BLaER1 (cell line): ENCODE results near the gene AGPAT3.
A peak's percentile ranks its signal among the peaks of the same experiment; 100 is the strongest.

Experiments used
- H3K27ac ChIP-seq: shearing (Covaris generic); formaldehyde crosslinking; 2 replicates; pipeline ENCODE4 v1.8.1; 2022
- H3K27me3 ChIP-seq: shearing (Covaris generic); formaldehyde crosslinking; 2 replicates; pipeline ENCODE4 v1.8.1; 2022
- H3K36me3 ChIP-seq: shearing (Covaris generic); formaldehyde crosslinking; 2 replicates; pipeline ENCODE4 v1.8.1; 2022
- H3K4me1 ChIP-seq: shearing (Covaris generic); formaldehyde crosslinking; 2 replicates; pipeline ENCODE4 v1.8.1; 2022
- H3K4me2 ChIP-seq: shearing (Covaris generic); formaldehyde crosslinking; 2 replicates; pipeline ENCODE4 v1.8.1; 2022
- H3K4me3 ChIP-seq: shearing (Covaris generic); formaldehyde crosslinking; 2 replicates; pipeline ENCODE4 v1.8.1; 2022
- H3K9ac ChIP-seq: shearing (Covaris generic); formaldehyde crosslinking; 2 replicates; pipeline ENCODE4 v1.8.1; 2022
- H3K9me3 ChIP-seq: shearing (Covaris generic); formaldehyde crosslinking; 2 replicates; pipeline ENCODE4 v1.8.1; 2022
- H4K20me1 ChIP-seq: shearing (Covaris generic); formaldehyde crosslinking; 2 replicates; pipeline ENCODE4 v1.8.1; 2022
- Cebpa-rat ChIP-seq: shearing (Covaris generic); IDR thresholded peaks from 2 replicates; pipeline ENCODE4 v1.8.1; 2022

AGPAT3 gene

DNA sequence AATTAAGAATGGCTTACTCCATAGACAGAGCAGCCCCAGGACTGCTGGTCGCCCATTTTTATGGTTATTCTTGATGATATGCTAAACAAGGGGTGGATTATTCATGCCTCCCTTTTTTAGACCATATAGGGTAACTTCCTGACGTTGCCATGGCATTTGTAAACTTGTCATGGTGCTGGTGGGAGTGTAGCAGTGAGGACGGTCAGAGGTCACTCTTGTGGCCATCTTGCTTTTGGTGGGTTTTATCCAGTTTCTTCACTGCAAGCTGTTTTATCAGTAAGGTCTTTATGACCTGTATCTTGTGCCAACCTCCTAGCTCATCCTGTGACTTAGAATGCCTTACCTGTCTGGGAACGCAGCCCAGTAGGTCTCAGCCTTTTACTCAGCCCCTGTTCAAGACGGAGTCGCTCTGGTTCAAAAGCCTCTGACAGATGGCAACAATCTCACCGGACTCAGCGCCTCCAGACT is 5.2 kb upstream of the AGPAT3 start:
- Histone ChIP-seq H3K27ac (no peak overlapping the region), H3K4me2 (no peak overlapping the region), H3K9me3 (no peaks in the 10 kb centered on the region)

DNA sequence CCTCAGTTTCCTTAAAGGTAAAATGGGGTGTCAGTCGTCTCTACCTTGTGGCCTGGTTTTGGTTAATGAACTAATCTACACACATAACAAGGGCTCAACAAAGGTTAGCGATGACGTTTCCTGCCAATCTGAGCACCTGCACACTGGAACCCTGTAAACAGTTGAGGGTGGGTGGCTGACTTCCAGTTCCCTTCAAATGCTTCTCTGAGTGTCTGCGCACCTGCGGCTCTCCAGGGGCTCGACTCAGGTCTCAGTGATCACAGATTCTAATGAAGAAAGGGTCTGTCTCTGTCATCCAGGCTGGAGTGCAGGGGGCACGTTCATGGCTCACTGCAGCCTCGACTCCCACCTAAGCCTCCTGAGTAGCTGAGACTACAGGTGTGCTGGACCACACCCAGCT is 3.3 kb upstream of the AGPAT3 start:
- no peak overlapping the region for H3K9ac ChIP-seq

More for the DNA sequence above, 5.2 kb upstream of the AGPAT3 start:
- H3K36me3 ChIP-seq, result no peaks in the 10 kb centered on the region
- H4K20me1 ChIP-seq, result no peaks in the 10 kb centered on the region
- no peak overlapping the region for H3K9ac ChIP-seq
- H3K4me1 ChIP-seq, result peaks cover 14% of the 10 kb centered on the region
- TF ChIP-seq Cebpa-rat, result no peak
- H3K27me3 ChIP-seq, result peaks cover 33% of the 10 kb centered on the region
- no peak overlapping the region for H3K4me3 ChIP-seq

DNA sequence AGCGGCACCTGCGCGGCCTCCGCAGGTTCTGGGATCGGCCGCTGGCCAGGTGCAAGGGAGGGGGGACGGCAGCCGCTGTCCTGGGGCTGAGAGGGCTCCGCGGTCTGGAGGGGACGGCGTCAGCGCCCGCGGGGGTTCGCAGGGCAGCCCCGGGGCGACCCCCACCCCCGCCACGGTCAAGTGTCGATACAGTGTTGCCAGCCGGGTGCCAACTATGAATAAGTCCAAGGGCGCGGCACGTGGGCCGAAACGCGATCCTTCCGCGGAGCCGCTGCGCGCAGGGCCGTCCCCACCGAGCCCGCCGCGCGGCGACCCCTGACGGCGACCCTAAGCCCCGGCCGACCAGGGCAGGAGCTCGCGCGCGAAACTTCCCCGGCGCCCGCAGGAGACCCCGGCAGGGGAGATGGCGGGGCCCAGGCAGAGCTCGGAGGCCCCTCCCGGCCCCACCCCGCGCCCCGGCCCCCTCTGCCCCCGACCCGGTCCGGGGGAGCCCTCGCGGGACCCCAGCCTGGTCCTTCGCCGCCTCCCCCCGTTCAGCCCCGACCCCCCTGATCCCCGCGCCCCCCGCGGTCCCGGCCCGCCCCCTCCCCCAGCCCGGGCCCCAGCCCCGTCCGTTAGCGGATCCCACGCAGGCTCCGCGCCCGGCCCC is 586 bp upstream of the AGPAT3 start:
- Histone ChIP-seq H3K4me1 (peaks cover 26% of the 10 kb centered on the region), H4K20me1 (peaks cover 31% of the 10 kb centered on the region), H3K9me3 (no peaks in the 10 kb centered on the region), H3K4me2 (peak overlapping the region; percentile 95), H3K36me3 (no peaks in the 10 kb centered on the region), H3K27me3 (peaks cover 69% of the 10 kb centered on the region), H3K27ac (peak overlapping the region; percentile 66), H3K4me3 (peak overlapping the region; percentile 67), H3K9ac (peak overlapping the region; percentile 69)
- no peak for TF ChIP-seq Cebpa-rat

More for the DNA sequence above, 3.3 kb upstream of the AGPAT3 start:
- no peak overlapping the region for H3K27ac ChIP-seq
- TF ChIP-seq Cebpa-rat, result no peak
- H3K9me3 ChIP-seq, result no peaks in the 10 kb centered on the region
- no peak overlapping the region for H3K4me2 ChIP-seq
- H3K4me3 ChIP-seq, result no peak overlapping the region
- peaks cover 50% of the 10 kb centered on the region for H3K27me3 ChIP-seq
- H3K36me3 ChIP-seq, result no peaks in the 10 kb centered on the region
- peaks cover 3% of the 10 kb centered on the region for H4K20me1 ChIP-seq
- peaks cover 19% of the 10 kb centered on the region for H3K4me1 ChIP-seq

DNA sequence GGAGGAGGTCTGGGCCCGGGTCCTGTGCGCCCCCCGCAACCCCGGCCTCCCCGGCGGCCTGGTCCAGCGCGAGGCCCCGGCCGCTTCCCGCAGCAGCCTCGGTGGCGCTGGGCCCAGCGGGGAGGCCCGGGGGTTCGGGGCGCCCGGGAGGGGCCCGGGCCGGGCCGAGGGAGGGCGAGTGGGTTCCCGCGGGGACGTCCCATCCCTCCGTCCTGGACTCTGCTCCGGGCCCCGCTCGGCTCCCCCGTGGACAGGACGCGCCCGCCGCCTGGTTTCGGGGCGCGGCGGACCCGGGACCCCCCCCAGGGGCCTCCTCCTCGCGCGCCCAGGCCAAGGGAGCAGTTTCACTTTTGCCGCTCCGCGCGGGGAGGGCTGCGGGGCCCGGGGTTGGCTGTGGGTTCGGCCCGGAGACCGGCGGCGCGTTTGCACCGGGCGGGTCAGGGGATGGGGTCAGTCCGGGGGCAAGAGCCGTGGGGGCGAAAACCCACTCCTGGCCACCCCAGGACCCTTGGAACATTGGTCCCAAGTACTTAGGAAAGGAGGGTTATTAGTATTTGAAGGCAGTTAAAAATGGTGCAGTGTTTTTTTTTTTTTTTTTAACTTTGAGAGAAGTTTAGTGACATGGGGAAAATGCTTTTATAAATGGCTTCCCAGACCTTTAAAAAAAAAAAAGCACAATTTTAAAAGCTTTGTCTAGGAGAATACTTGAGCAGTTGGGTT is 677 bp downstream of the AGPAT3 start:
- H3K27ac ChIP-seq, result peak overlapping the region; percentile 89
- no peaks in the 10 kb centered on the region for H3K9me3 ChIP-seq
- peak overlapping the region; percentile 85 for H3K9ac ChIP-seq
- peak overlapping the region; percentile 84 for H3K4me3 ChIP-seq
- H3K27me3 ChIP-seq, result peaks cover 69% of the 10 kb centered on the region
- H4K20me1 ChIP-seq, result peaks cover 43% of the 10 kb centered on the region
- TF ChIP-seq Cebpa-rat, result no peak
- H3K36me3 ChIP-seq, result 0 out of 2 replicates have a peak, but pooled peaks cover 3% of the 10 kb centered on the region
- H3K4me1 ChIP-seq, result peaks cover 26% of the 10 kb centered on the region
- peak overlapping the region; percentile 85 for H3K4me2 ChIP-seq

DNA sequence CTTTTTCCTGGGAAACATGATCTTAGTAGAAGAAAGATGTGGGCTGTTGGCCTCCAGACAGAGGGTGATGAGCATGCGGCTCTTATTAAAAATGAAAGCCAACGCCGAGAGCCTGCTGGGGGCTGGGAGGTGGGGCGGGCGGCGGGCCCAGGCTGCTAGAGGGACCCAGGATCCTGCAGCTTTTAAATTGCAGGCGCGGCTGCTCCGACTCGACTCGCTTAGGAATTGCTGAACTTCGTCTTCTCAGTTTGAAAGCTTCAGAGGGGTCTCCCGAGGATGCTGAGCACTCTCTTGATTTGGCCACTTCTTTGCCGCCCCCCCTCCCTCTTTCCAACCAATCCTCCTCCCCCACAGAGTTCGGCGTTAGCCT is 1.2 kb downstream of the AGPAT3 start:
- Histone ChIP-seq H3K4me3 (peak overlapping the region; percentile 84), H4K20me1 (peaks cover 49% of the 10 kb centered on the region), H3K9me3 (no peaks in the 10 kb centered on the region), H3K27me3 (peaks cover 67% of the 10 kb centered on the region), H3K36me3 (peaks cover 8% of the 10 kb centered on the region; the same call in 1 of the 2 replicates), H3K9ac (peak overlapping the region; percentile 85; the same call in 1 of the 2 replicates), H3K4me1 (peaks cover 26% of the 10 kb centered on the region), H3K27ac (no peak overlapping the region), H3K4me2 (peak overlapping the region; percentile 85)
- no peak for TF ChIP-seq Cebpa-rat

DNA sequence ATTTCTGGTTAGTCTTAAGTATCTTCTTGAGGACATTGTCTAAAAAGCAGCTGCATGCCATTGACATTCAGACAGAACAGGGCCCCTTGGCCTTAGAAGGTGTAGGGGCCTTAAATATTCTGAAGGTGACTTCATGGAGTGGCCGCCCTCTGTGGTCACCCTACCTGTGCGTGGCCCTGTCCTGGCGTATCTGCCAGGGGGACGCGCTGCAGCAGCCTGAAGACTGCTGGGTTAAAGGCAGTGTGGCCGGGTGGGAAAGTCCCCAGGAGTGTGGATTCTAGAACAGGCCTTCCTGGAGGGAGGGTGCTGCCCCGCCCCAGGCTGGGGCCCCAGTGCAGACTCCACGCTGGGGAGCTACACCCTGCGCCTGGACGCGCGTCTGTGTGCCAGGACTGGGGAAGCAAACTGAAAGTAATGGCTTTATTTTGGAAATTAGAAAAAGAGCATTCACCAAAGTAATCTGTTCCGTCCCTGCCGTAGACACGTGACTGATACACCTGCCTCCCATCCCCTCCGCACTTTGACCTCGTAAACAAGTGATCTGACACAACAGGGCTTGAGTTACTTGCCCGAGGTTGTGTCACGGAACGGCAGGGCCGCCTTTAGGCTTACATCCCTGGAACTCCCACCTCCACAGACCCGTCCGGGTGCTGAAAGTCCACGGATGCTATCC is 1.8 kb downstream of the AGPAT3 start:
- Histone ChIP-seq H3K9ac (peak overlapping the region; percentile 85; the same call in 1 of the 2 replicates), H3K4me1 (peaks cover 23% of the 10 kb centered on the region), H3K4me3 (peak overlapping the region; percentile 84), H3K36me3 (peaks cover 11% of the 10 kb centered on the region; the same call in 1 of the 2 replicates), H3K9me3 (no peaks in the 10 kb centered on the region), H4K20me1 (peaks cover 51% of the 10 kb centered on the region), H3K27ac (no peak overlapping the region), H3K4me2 (peak overlapping the region; percentile 85), H3K27me3 (peaks cover 62% of the 10 kb centered on the region)
- TF ChIP-seq Cebpa-rat, result no peak

DNA sequence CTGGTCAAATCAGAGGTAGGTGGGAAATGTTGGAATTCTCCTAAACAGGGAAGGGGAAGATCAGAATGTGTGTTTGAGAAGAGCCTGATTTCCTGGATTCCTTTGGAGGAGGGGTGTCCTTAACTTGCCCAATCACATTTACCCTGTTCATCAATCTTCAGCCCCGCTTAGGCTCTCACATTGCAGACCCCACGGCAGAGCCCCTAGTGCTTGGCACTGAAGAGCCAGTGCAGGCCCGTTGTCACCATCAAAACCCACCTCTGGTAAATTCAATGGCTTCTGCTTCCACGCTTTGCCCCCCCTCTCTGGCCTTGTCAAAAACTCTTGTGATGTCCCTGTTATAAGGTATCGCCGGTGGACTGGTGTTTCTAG is 2.3 kb downstream of the AGPAT3 start:
- H3K4me2 ChIP-seq, result peak overlapping the region; percentile 85; the same call in 1 of the 2 replicates
- no peak overlapping the region for H3K4me3 ChIP-seq
- peaks cover 22% of the 10 kb centered on the region for H3K4me1 ChIP-seq
- no peak overlapping the region for H3K27ac ChIP-seq
- no peak overlapping the region for H3K9ac ChIP-seq
- H3K36me3 ChIP-seq, result peaks cover 11% of the 10 kb centered on the region; the same call in 1 of the 2 replicates
- H3K27me3 ChIP-seq, result peaks cover 57% of the 10 kb centered on the region
- H4K20me1 ChIP-seq, result peaks cover 51% of the 10 kb centered on the region
- no peaks in the 10 kb centered on the region for H3K9me3 ChIP-seq
- no peak for TF ChIP-seq Cebpa-rat

DNA sequence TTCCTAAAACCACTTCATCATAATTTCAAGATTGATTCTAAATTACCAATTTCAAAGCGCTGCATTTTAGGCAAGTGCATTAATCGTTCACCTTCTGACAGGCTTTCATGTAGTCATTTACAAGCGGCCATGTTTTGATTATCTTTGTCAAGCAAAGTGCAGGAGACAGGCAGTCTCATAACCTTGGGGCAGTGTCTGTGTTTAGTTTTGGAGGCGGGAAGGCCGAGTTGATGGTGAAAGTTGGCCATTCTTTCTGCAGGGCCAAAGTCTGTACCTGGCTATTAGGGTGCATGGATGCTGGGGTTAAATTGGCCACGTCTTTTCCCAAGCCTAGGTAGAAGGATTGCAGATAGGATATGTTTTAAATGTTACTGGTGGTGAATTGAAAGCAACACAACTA is 2.9 kb downstream of the AGPAT3 start:
- H3K9ac ChIP-seq, result no peak overlapping the region
- no peak overlapping the region for H3K4me2 ChIP-seq
- H3K27me3 ChIP-seq, result peaks cover 53% of the 10 kb centered on the region
- TF ChIP-seq Cebpa-rat, result no peak
- peaks cover 16% of the 10 kb centered on the region; the same call in 1 of the 2 replicates for H3K36me3 ChIP-seq
- H3K27ac ChIP-seq, result no peak overlapping the region
- no peaks in the 10 kb centered on the region for H3K9me3 ChIP-seq
- peaks cover 22% of the 10 kb centered on the region for H3K4me1 ChIP-seq
- no peak overlapping the region for H3K4me3 ChIP-seq
- peaks cover 56% of the 10 kb centered on the region for H4K20me1 ChIP-seq

DNA sequence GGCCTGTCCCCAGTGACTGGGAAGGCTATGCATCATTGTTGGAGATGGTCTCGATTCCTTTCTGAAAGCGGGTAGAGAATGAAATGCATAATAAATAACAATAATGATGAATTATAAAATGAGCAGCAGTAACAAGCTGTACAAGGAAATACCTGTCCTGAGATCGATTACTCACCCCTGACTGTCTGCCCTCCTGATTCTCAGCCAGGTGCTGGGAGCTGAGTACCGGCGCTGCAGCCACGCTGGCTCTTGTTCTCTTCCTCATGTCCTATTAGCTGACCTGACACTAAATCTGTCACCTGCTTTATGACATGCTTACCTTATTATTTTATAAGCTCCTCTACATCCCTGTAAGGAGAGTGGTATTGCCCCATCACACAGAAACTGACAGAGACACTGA is 3.4 kb downstream of the AGPAT3 start:
- Histone ChIP-seq H3K27ac (no peak overlapping the region), H4K20me1 (peaks cover 62% of the 10 kb centered on the region), H3K9ac (no peak overlapping the region), H3K4me1 (peaks cover 22% of the 10 kb centered on the region), H3K27me3 (peaks cover 48% of the 10 kb centered on the region), H3K9me3 (no peaks in the 10 kb centered on the region), H3K4me2 (no peak overlapping the region), H3K4me3 (no peak overlapping the region), H3K36me3 (peaks cover 21% of the 10 kb centered on the region; the same call in 1 of the 2 replicates)
- TF ChIP-seq Cebpa-rat, result no peak
